ENCODE measurements around the gene CCNL2. TPM values are rescaled to one million over a fixed set of nuclear protein-coding genes. Genes with fewer than 3 reads are reported as not detected.

The CCNL2 gene
- total RNA-seq, 1 experiment from 2014 or later: 173 TPM

GRCh38 chr1:1435911-1436629 lies 36.9 kb upstream of the CCNL2 start:
- Histone ChIP-seq H2AFZ (ENCODE audit: low read length) (no peak overlapping the region), H2BK12ac (ENCODE audit: insufficient read length, low read depth, low read length) (no peak overlapping the region), H3K9ac (ENCODE audit: extremely low read depth, insufficient read length, low read length) (peak overlapping the region; percentile 25), H3K4me2 (ENCODE audit: insufficient read depth, insufficient read length, low read length) (peak overlapping the region; percentile 45), H3K14ac (ENCODE audit: insufficient read depth, low read length) (no peak overlapping the region), H4K5ac (ENCODE audit: insufficient read length, low read depth, low read length) (no peak overlapping the region), H2BK120ac (ENCODE audit: low read depth, low read length, poor library complexity, severe bottlenecking) (no peak overlapping the region), H3K23me2 (ENCODE audit: insufficient read length, low read depth, low read length, poor library complexity, severe bottlenecking) (peaks cover 10% of the 10 kb centered on the region), H3K56ac (ENCODE audit: insufficient read length, low read depth, low read length) (no peak overlapping the region), H3K4me1 (ENCODE audit: insufficient read depth, low read length) (peaks cover 2% of the 10 kb centered on the region; the same call in 1 of the 2 replicates), H4K20me1 (ENCODE audit: control insufficient read depth, insufficient read depth, insufficient read length) (no peaks in the 10 kb centered on the region), H3K4ac (ENCODE audit: low read depth, low read length) (no peak overlapping the region), H2BK15ac (ENCODE audit: low read depth, low read length) (no peak overlapping the region), H3K18ac (ENCODE audit: insufficient read length, low read depth, low read length) (no peak overlapping the region), H4K8ac (replicated peaks; ENCODE audit: insufficient read length, low read depth, low read length) (no peak overlapping the region), H3K79me1 (ENCODE audit: insufficient read depth, low read depth, low read length, poor library complexity, severe bottlenecking) (no peaks in the 10 kb centered on the region), H2AK5ac (ENCODE audit: insufficient read length, low read length) (no peak overlapping the region), H3K27ac (ENCODE audit: insufficient read length, low read depth, low read length) (no peak overlapping the region), H3K23ac (ENCODE audit: insufficient read length, low read depth, low read length) (no peak overlapping the region), H3K9me3 (ENCODE audit: control insufficient read depth, low read depth, low read length) (no peaks in the 10 kb centered on the region), H3K27me3 (ENCODE audit: insufficient read depth, low read length) (no peaks in the 10 kb centered on the region), H3T11ph (ENCODE audit: low read length) (no peak overlapping the region), H2BK20ac (ENCODE audit: low read depth, low read length, poor library complexity, severe bottlenecking) (no peak overlapping the region), H3K79me2 (ENCODE audit: insufficient read depth, low read length) (peaks cover 2% of the 10 kb centered on the region; the same call in 1 of the 2 replicates), H4K91ac (ENCODE audit: insufficient read length, low read depth, low read length) (no peak overlapping the region), H2BK5ac (ENCODE audit: insufficient read length, low read length) (no peak overlapping the region)
- H3K9me3 Mint-ChIP-seq: no peaks in the 10 kb centered on the region
- no peaks in the 10 kb centered on the region for H3K27me3 Mint-ChIP-seq (ENCODE audit: low read depth)
- TF ChIP-seq CTCF (conservative IDR thresholded peaks at IDR 0.05): no peak
- DNase-seq: no peak
- H3K36me3 Mint-ChIP-seq (ENCODE audit: insufficient read depth in 1 of 3, low read depth in 3 of 3): peaks cover 0 to 4% (median 3%) of the 10 kb centered on the region in 3 experiments; a peak in 4 of 7 replicates
- peaks cover 26 to 37% of the 10 kb centered on the region in 2 experiments for H3K4me1 Mint-ChIP-seq
- WGBS (ENCODE audit: extremely low coverage, insufficient read length, low lambda C conversion rate): no CpG with 5 or more reads among the region's 40 CpGs
- H3K4me3 Mint-ChIP-seq: peak overlapping the region; percentile 78 to 87
- H3K27ac Mint-ChIP-seq: no peak overlapping the region
